PFSK-1 (cell line): Measurements from ENCODE around the gene CFAP126.

Source experiments
- FOXP2 ChIP-seq: optimal IDR thresholded peaks from 2 replicates; pipeline ENCODE3; 2011; ENCODE audit warnings: borderline replicate concordance, control low read depth, inconsistent platforms; ENCODE audit not compliant: insufficient read depth; ENCODE audit errors: extremely low read length, extremely low read depth
- POLR2AphosphoS5 ChIP-seq: IDR thresholded peaks from 2 replicates; pipeline ENCODE4 v1.6.1; 2012; ENCODE audit warnings: low read depth, mild to moderate bottlenecking, control low read depth, low read length, moderate library complexity
- SIN3A ChIP-seq: IDR thresholded peaks from 2 replicates; pipeline ENCODE4 v1.6.1; 2012; ENCODE audit warnings: mild to moderate bottlenecking, low read length, moderate library complexity, borderline replicate concordance; ENCODE audit not compliant: insufficient read depth
- TAF1 ChIP-seq: IDR thresholded peaks from 2 replicates; pipeline ENCODE4 v1.6.1; 2012; ENCODE audit warnings: low read length, control low read depth, borderline replicate concordance; ENCODE audit not compliant: insufficient read depth
- TF ChIP-seq, protein P1 (sequence below), 2 experiments: IDR thresholded peaks; 2 replicates each; pipeline versions ENCODE4 v1.6.1 to v1.8.0; 2011 to 2012; ENCODE audit warnings: low read depth in 2 of 2, low read length in 2 of 2, control low read depth in 1 of 2, inconsistent platforms in 1 of 2, mild to moderate bottlenecking in 1 of 2, moderate library complexity in 1 of 2; ENCODE audit not compliant: insufficient read depth in 1 of 2

Gene CFAP126

DNA sequence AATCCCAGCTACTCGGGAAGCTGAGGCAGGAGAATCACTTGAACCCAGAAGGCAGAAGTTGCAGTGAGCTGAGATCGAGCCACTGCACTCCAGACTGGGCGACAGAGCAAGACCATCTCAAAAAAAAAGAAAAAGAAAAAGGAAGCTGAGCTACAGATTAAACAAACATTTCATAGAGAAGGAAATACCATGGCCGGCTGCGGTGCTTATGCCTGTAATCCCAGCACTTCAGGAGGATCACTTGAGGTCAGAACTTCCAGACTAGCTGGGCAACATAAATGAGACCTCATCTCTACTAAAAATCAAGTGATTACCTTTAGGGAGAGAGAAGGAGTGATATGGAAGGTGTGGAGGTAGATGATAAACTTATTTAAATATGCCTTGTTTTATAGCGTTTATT is 14.0 kb upstream of the CFAP126 start:
- TF ChIP-seq FOXP2, result no peak
- TF ChIP-seq TAF1, result no peak
- no peak for TF ChIP-seq SIN3A
- TF ChIP-seq, protein P1, sequence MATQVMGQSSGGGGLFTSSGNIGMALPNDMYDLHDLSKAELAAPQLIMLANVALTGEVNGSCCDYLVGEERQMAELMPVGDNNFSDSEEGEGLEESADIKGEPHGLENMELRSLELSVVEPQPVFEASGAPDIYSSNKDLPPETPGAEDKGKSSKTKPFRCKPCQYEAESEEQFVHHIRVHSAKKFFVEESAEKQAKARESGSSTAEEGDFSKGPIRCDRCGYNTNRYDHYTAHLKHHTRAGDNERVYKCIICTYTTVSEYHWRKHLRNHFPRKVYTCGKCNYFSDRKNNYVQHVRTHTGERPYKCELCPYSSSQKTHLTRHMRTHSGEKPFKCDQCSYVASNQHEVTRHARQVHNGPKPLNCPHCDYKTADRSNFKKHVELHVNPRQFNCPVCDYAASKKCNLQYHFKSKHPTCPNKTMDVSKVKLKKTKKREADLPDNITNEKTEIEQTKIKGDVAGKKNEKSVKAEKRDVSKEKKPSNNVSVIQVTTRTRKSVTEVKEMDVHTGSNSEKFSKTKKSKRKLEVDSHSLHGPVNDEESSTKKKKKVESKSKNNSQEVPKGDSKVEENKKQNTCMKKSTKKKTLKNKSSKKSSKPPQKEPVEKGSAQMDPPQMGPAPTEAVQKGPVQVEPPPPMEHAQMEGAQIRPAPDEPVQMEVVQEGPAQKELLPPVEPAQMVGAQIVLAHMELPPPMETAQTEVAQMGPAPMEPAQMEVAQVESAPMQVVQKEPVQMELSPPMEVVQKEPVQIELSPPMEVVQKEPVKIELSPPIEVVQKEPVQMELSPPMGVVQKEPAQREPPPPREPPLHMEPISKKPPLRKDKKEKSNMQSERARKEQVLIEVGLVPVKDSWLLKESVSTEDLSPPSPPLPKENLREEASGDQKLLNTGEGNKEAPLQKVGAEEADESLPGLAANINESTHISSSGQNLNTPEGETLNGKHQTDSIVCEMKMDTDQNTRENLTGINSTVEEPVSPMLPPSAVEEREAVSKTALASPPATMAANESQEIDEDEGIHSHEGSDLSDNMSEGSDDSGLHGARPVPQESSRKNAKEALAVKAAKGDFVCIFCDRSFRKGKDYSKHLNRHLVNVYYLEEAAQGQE (IDR thresholded peaks at IDR 0.05; ENCODE audit: insufficient read depth in 1 of 2, low read depth in 2 of 2, low read length in 2 of 2), result no peak
- TF ChIP-seq POLR2AphosphoS5, result no peak

DNA sequence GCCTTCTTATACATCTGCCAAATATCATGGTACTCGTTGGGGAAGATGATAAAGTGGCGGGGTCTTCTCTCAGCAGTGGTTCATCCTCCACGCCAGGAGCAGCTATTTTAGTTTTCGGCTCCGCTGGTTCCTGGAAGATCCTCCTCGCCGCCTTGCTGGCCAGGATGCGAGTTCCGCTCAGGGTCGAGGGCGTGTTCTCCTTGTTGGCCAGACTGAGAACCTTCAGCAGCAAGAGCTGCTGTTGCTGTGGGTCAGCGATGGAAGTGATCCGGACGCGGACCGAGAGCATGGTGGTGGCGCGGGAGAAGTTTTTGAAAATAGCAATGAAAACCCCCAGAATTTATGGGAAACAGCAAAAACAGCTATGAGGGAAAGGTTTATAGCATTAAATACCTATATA is 11.4 kb upstream of the CFAP126 start:
- TF ChIP-seq FOXP2 (no peak), POLR2AphosphoS5 (no peak), SIN3A (no peak), TAF1 (no peak)
- TF ChIP-seq, protein P1 (IDR thresholded peaks at IDR 0.05; ENCODE audit: insufficient read depth in 1 of 2, low read depth in 2 of 2, low read length in 2 of 2), result no peak

DNA sequence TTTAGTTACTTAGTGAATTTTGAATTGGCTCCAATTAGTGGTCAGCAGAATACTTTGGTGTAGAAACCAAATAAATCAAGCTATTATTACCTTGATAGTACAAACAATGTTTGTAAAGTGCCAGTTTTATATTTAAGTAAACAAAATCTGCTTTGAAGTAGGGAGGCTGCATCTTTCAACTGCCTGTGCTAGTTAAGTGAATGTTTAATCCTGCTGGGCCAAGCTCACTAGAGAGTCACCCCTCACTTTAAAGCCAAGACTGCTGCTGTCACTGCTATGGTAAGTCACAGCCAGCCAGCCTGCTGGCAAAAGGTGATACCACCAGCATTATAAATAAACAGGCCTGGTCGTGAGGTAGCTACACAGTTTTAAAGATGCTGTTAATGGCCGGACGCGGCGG is 10.3 kb upstream of the CFAP126 start:
- TF ChIP-seq TAF1, result no peak
- no peak for TF ChIP-seq POLR2AphosphoS5
- no peak for TF ChIP-seq SIN3A
- TF ChIP-seq, protein P1 (IDR thresholded peaks at IDR 0.05; ENCODE audit: insufficient read depth in 1 of 2, low read depth in 2 of 2, low read length in 2 of 2), result no peak
- no peak for TF ChIP-seq FOXP2

DNA sequence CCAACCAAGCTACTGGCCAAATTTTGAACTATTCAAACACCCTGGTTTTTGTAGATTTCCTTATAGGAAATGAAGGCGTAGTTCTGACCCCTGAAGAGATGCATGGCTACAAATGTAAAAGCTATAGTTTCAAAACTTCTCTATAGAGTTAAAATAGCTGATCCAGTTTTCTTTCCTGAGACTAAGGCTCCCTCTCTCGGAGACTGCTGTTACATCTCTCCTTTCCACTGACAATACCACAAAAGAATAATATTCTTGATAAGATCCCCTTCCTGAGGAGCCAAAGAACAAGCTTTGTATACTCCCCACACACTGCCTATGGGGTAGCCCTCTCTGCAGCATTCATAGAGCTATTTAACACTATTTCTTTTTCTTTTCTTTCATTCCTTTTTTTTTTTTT is 6.7 kb upstream of the CFAP126 start:
- TF ChIP-seq TAF1 (no peak), POLR2AphosphoS5 (no peak), FOXP2 (no peak), SIN3A (no peak)
- TF ChIP-seq, protein P1 (IDR thresholded peaks at IDR 0.05; ENCODE audit: insufficient read depth in 1 of 2, low read depth in 2 of 2, low read length in 2 of 2), result no peak

DNA sequence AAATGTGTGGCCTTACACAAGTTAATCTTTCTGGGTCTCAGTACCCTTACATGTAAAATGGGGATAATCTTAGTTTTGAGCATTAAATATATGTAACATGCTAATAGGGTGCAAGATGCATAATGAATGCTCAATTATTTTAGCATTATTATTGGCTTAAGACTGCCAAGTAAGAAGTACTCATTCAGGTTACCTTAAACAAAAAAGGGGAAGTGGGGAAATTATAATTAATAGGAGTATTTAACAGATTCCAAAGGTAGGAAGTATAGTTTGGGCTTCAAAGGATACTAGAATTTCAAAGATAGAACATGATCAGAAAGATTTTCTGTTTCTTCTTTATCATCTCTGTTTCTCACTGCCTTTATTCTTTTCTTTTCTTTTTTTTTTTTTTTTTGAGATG is 5.8 kb upstream of the CFAP126 start:
- TF ChIP-seq SIN3A, result no peak
- TF ChIP-seq POLR2AphosphoS5, result no peak
- TF ChIP-seq FOXP2, result no peak
- TF ChIP-seq, protein P1 (IDR thresholded peaks at IDR 0.05; ENCODE audit: insufficient read depth in 1 of 2, low read depth in 2 of 2, low read length in 2 of 2), result no peak
- TF ChIP-seq TAF1, result no peak
